ENCODE measurements around the gene HOXD3. TPM values are rescaled to one million over a fixed set of nuclear protein-coding genes. Genes with fewer than 3 reads are reported as not detected.

The HOXD3 gene
- total RNA-seq, 2 experiments from 2014 or later, result not detected

DNA sequence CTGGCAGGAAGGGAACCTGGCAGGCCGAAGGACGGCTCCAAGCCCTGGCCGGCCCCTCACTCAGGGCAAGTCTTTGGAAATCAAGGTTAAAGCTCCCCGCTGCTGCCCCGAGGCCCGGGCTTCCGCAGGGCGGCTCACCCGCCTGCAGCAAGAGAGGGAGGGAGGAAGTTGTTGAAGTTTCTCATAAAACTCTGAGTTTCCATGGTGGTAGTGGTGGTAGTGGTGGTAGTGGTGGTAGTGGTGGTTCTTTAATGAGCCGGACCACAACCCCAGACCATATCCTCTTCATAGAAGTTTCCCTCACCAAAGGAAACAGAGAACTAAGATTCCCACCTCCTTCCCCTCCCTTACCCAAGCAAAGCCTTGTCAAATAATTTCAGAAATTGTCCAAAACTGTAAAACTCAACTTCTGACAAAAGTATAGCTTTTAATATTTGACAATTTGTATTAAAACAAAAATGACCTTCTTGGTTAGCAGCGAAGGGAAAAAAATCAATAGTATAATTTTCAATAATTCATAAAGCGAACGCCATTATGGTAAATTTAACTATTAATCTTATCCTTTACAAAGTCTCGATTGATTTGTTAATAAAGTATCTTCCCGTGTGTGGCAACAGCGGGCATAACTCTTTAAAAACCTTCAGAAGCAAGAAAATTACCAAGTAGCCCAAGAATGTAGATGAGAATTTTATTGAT, 42.0 kb upstream of the HOXD3 start:
- H3K4me3 Mint-ChIP-seq, result no peak overlapping the region
- CTCF ChIA-PET, result no interaction called here

DNA sequence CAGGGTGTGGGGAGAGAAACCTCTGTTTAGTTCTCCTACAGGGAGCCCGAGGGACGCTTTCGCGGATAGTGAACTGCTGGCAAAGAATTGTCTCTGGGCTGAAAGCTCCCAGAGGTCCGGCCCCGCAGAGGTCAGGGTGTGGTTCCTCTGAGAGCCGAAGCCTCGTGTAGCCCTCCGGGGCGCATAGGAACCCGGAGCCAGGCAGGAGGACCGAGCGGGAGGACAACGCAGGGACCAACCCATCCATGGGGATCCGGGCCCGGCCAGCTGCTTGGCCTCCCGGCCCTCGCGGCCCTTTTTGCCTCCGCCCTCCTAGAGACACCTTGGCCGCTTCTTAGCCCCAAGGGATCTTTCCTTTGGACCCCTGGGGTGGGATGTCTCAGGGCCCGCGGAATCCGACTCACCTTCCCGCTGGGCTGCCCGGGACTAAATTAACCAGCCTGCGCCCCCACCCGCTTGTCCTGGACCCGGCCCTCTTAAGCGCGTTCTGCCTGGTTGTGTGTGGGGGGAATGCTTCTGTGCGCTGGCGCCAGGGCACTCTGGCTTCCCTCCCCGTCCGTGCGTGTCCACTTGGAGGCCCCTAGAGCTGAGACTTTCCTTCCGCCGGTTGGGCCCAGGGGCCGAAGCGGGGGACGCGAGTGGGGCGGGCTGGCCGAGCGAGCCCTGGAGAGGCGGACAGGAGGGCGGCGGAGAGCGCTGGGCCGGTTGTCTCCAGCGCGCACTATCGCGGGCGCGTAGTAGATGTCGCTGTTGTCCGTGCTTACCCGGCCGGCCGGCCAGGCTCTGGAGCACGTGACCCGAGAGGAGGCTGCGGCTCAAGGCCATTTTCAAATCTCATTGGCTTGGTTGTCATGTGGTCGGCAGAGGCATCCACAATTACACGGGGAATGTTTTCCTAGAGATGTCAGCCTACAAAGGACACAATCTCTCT, 41.0 kb upstream of the HOXD3 start, which contains the start of gene HOXD10:
Gene HOXD10, plus strand, starts transcription at position 896 of the 931 bp plus-strand sequence. CDS start 56 bp downstream, outside the sequence.
- no peak for ATAC-seq
- H3K27ac Mint-ChIP-seq, result no peak within 1 kb of the TSS
- H3K4me1 Mint-ChIP-seq (ENCODE audit: low read depth), result no peaks in the 10 kb centered on the region
- no peak for DNase-seq
- CTCF ChIA-PET, result no interaction called here
- H3K27me3 Mint-ChIP-seq (ENCODE audit: low read depth), result peaks cover 86% of the 10 kb centered on the region
- POLR2A ChIA-PET, result no interaction called here
- peaks cover 6% of the 10 kb centered on the region for H3K36me3 Mint-ChIP-seq (ENCODE audit: low read depth)
- peaks cover 10% of the 10 kb centered on the region for H3K9me3 Mint-ChIP-seq (ENCODE audit: insufficient read depth)
- no peak within 1 kb of the TSS for H3K4me3 Mint-ChIP-seq

More for the DNA sequence above, 42.0 kb upstream of the HOXD3 start:
- H3K27ac Mint-ChIP-seq, result no peak overlapping the region
- POLR2A ChIA-PET, result no interaction called here
- peaks cover 84% of the 10 kb centered on the region for H3K27me3 Mint-ChIP-seq (ENCODE audit: low read depth)
- no peaks in the 10 kb centered on the region for H3K4me1 Mint-ChIP-seq (ENCODE audit: low read depth)
- ATAC-seq (no peak), DNase-seq (no peak)
- peaks cover 10% of the 10 kb centered on the region for H3K9me3 Mint-ChIP-seq (ENCODE audit: insufficient read depth)
- peaks cover 6% of the 10 kb centered on the region for H3K36me3 Mint-ChIP-seq (ENCODE audit: low read depth)

DNA sequence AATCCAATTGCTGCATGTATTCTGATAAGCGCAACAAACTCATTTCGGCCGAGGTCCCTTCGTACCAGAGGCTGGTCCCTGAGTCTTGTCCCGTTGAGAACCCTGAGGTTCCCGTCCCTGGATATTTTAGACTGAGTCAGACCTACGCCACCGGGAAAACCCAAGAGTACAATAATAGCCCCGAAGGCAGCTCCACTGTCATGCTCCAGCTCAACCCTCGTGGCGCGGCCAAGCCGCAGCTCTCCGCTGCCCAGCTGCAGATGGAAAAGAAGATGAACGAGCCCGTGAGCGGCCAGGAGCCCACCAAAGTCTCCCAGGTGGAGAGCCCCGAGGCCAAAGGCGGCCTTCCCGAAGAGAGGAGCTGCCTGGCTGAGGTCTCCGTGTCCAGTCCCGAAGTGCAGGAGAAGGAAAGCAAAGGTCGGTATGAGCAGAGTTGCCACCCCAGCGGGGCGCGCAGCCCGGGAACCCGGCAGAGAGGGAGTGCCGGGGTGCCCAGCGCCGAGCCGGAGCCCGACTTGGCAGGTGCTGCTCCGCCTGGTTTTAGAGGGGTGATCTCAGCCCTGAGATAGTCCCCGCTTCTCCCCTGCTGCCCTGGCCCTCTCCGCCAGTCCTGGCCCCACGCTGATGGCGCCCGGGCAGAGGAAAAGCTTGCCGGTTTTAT, 39.8 kb upstream of the HOXD3 start:
- H3K4me1 Mint-ChIP-seq (ENCODE audit: low read depth), result no peaks in the 10 kb centered on the region
- H3K27me3 Mint-ChIP-seq (ENCODE audit: low read depth), result peaks cover 84% of the 10 kb centered on the region
- H3K4me3 Mint-ChIP-seq, result no peak overlapping the region
- no peak for DNase-seq
- ChIA-PET POLR2A (no interaction called here), CTCF (no interaction called here)
- peaks cover 4% of the 10 kb centered on the region for H3K36me3 Mint-ChIP-seq (ENCODE audit: low read depth)
- no peak overlapping the region for H3K27ac Mint-ChIP-seq
- H3K9me3 Mint-ChIP-seq (ENCODE audit: insufficient read depth), result peaks cover 10% of the 10 kb centered on the region
- ATAC-seq, result no peak

DNA sequence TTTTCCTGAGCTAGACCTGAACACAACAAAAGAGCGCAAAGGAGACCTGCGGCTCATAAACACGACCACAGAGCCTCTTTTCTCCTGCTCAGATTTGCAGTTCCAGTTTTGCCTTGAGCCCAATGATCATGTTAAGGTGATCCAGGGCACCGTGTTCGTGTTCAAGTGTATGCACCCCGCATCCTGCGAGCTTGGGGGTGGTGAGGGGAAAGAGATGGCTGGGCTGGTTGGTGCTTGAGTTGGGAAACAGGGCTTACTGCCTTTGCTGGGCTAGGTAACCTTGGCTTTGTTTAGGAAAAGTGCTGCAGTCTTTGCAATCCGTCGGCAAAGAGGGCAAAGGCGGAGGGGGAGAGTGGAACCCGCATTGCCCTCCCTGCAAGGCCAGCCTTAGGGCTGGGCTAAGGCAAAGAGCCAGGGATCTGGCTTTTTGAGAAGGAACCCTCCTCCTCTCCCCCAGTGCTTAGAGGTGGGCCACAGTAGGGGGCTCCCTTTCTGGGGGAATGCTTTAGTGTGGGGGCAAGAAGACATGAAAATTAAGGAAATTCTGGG, 39.2 kb upstream of the HOXD3 start:
- Mint-ChIP-seq H3K36me3 (ENCODE audit: low read depth) (peaks cover 4% of the 10 kb centered on the region), H3K27me3 (ENCODE audit: low read depth) (peaks cover 83% of the 10 kb centered on the region), H3K27ac (no peak overlapping the region), H3K9me3 (ENCODE audit: insufficient read depth) (peaks cover 9% of the 10 kb centered on the region), H3K4me3 (no peak overlapping the region), H3K4me1 (ENCODE audit: low read depth) (no peaks in the 10 kb centered on the region)
- POLR2A ChIA-PET, result no interaction called here
- CTCF ChIA-PET, result no interaction called here
- no peak for DNase-seq
- no peak for ATAC-seq

DNA sequence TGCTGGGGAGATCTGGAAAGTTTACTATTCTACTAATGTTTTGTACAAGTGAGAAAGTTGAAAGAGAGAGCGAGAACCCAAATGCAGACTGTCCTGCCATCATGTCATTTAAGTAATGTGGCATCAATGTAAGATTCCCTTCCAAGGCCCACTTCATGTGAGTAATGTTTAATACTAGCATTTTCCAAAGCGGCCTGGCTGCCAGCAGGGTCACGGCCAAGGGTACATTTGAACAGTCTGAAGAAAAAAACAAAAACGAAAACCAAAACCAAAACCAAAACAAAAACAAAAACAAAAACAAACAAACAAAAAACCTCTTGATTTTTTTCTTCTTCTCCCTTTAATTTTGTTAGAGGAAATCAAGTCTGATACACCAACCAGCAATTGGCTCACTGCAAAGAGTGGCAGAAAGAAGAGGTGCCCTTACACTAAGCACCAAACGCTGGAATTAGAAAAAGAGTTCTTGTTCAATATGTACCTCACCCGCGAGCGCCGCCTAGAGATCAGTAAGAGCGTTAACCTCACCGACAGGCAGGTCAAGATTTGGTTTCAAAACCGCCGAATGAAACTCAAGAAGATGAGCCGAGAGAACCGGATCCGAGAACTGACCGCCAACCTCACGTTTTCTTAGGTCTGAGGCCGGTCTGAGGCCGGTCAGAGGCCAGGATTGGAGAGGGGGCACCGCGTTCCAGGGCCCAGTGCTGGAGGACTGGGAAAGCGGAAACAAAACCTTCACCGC, 38.3 kb upstream of the HOXD3 start:
- H3K36me3 Mint-ChIP-seq (ENCODE audit: low read depth), result peaks cover 5% of the 10 kb centered on the region
- no peaks in the 10 kb centered on the region for H3K4me1 Mint-ChIP-seq (ENCODE audit: low read depth)
- DNase-seq, result no peak
- H3K27me3 Mint-ChIP-seq (ENCODE audit: low read depth), result peaks cover 81% of the 10 kb centered on the region
- ChIA-PET CTCF (no interaction called here), POLR2A (no interaction called here)
- no peak overlapping the region for H3K4me3 Mint-ChIP-seq
- H3K27ac Mint-ChIP-seq, result no peak overlapping the region
- H3K9me3 Mint-ChIP-seq (ENCODE audit: insufficient read depth), result peaks cover 6% of the 10 kb centered on the region
- ATAC-seq, result no peak

DNA sequence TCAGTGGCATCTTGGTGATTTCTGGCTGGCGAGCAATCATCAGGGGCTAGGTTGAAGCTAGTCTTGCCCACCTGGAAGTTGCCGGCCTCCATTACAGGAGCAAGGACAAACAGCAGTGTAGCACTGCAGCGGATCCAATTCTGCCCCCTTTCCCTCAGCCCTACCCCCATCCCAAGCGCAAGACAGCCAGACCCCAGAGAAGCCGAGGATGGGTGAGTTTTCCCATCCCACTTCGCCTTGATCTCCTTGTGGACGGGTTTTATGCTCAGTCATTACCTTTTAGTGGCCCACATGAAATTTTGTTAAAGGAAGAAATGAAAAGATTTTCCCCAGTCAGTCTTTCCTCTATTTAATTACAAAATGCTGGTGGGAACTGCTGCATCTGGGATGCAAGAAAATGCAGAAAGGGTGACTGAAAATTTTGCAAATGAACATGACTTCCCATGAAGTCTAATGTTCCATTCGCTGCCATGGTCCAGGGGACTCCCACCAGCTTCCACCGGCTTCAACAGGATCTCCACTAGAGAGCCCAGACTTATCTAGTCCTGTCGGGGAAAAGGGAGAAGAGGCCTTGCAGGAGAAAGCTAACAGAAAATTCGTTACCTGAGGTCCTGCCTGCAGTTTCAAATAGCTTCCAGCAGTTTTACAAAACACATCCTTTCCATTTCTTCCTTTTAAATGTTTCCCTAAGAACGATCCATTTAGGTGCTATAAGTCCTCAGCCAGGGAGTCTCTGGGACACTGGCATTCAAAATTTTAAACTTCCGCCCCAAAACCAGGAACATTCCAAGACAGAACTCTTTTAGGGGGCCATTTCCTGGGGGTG, 36.5 kb upstream of the HOXD3 start:
- no peak for ATAC-seq
- H3K27me3 Mint-ChIP-seq (ENCODE audit: low read depth), result peaks cover 82% of the 10 kb centered on the region
- ChIA-PET CTCF (interaction anchor here (1.1 to 2.3 kb wide), 7 partner anchors 10 to 532 kb away, joined by 3 to 6 read pairs (median 3); no protein-coding TSS in a partner anchor), POLR2A (no interaction called here)
- no peak overlapping the region for H3K27ac Mint-ChIP-seq
- H3K36me3 Mint-ChIP-seq (ENCODE audit: low read depth), result peaks cover 9% of the 10 kb centered on the region
- no peaks in the 10 kb centered on the region for H3K4me1 Mint-ChIP-seq (ENCODE audit: low read depth)
- DNase-seq, result no peak
- no peak overlapping the region for H3K4me3 Mint-ChIP-seq
- peaks cover 6% of the 10 kb centered on the region for H3K9me3 Mint-ChIP-seq (ENCODE audit: insufficient read depth)

DNA sequence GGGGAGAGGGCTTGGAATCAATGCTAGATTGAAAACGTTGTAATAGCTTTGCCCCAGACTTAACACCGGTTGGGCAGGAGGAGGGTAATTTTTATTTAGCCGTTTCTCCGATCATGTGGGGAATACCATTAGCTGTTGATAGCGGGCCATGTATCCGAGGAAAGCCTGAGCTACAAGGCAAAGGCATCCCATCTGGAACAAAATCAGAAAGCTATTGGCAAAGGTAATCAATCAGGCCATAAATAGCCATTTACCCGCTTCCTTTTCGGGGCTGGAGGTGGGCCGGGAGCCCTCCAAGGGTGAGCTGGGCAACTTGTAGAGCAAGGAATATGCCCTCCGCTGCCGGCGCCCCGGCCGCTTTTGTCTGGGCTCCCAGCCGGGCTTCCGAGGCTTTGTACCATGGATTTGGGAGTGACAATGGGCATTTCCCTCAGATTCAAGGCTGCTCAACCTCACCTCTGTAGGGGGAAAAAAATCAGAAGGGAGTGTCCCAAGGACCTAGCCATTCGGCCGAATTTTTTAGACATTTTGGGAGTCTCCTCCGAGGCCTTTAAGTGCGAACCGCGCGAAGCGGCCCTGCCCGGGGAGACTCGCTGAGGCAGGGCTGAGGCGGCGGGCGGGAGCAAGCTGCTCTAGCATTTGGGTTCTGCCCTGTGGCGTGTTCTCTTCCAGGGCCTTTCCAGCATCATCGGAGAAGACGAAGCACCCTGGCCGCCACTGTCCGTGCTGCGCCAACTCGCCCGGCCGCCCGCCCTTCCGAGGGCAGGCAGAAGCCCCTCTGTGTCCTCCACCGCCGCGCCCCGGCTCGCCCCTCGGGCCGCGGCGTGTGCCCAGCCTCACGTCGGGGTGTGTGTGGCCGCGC, 35.7 kb upstream of the HOXD3 start:
- peaks cover 8% of the 10 kb centered on the region for H3K36me3 Mint-ChIP-seq (ENCODE audit: low read depth)
- no peak overlapping the region for H3K27ac Mint-ChIP-seq
- ATAC-seq, result no peak
- ChIA-PET POLR2A (no interaction called here), CTCF (interaction anchor here (1.1 to 2.3 kb wide), 6 partner anchors 10 to 531 kb away, joined by 3 to 6 read pairs (median 4); no protein-coding TSS in a partner anchor)
- peaks cover 83% of the 10 kb centered on the region for H3K27me3 Mint-ChIP-seq (ENCODE audit: low read depth)
- H3K4me3 Mint-ChIP-seq, result no peak overlapping the region
- no peak for DNase-seq
- peaks cover 6% of the 10 kb centered on the region for H3K9me3 Mint-ChIP-seq (ENCODE audit: insufficient read depth)
- no peaks in the 10 kb centered on the region for H3K4me1 Mint-ChIP-seq (ENCODE audit: low read depth)

GRCh38 chr2:176122052-176122682, 34.9 kb upstream of the HOXD3 start:
- Mint-ChIP-seq H3K4me1 (ENCODE audit: low read depth) (peaks cover 2% of the 10 kb centered on the region), H3K36me3 (ENCODE audit: low read depth) (peaks cover 6% of the 10 kb centered on the region), H3K9me3 (ENCODE audit: insufficient read depth) (peaks cover 2% of the 10 kb centered on the region), H3K27me3 (ENCODE audit: low read depth) (peaks cover 82% of the 10 kb centered on the region), H3K4me3 (peak overlapping the region; percentile 43), H3K27ac (no peak overlapping the region)
- ATAC-seq (no peak), DNase-seq (no peak)
- POLR2A ChIA-PET, result no interaction called here
- CTCF ChIA-PET, result interaction anchor here (1.6 to 2.3 kb wide), 3 partner anchors 10 to 40 kb away, joined by 3 to 6 read pairs (median 5); no protein-coding TSS in a partner anchor

DNA sequence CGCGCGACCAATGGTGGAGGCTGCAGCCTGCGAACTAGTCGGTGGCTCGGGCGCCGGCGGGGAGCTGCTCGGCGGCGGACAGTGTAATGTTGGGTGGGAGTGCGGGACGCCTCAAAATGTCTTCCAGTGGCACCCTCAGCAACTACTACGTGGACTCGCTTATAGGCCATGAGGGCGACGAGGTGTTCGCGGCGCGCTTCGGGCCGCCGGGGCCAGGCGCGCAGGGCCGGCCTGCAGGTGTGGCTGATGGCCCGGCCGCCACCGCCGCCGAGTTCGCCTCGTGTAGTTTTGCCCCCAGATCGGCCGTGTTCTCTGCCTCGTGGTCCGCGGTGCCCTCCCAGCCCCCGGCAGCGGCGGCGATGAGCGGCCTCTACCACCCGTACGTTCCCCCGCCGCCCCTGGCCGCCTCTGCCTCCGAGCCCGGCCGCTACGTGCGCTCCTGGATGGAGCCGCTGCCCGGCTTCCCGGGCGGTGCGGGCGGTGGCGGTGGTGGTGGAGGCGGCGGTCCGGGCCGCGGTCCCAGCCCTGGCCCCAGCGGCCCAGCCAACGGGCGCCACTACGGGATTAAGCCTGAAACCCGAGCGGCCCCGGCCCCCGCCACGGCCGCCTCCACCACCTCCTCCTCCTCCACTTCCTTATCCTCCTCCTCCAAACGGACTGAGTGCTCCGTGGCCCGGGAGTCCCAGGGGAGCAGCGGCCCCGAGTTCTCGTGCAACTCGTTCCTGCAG, 34.3 kb upstream of the HOXD3 start, which contains the start of gene HOXD9:
Gene HOXD9, plus strand, starts transcription at position 37 of the 728 bp plus-strand sequence. Its CDS starts 50 bp downstream, at position 87.
- Mint-ChIP-seq H3K4me1 (ENCODE audit: low read depth) (peaks cover 2% of the 10 kb centered on the region), H3K27ac (no peak within 1 kb of the TSS), H3K27me3 (ENCODE audit: low read depth) (peaks cover 82% of the 10 kb centered on the region), H3K36me3 (ENCODE audit: low read depth) (peaks cover 6% of the 10 kb centered on the region), H3K9me3 (ENCODE audit: insufficient read depth) (no peaks in the 10 kb centered on the region), H3K4me3 (peak within 1 kb of the TSS; percentile 43)
- DNase-seq (no peak), ATAC-seq (no peak)
- ChIA-PET CTCF (interaction anchor here (1.6 kb wide), 1 partner anchor 9 kb away, joined by 3 read pairs; no protein-coding TSS in a partner anchor), POLR2A (no interaction called here)
